PC-3 (cell line): ENCODE results near the gene ADARB2.

Experiments
- CTCF ChIP-seq: fragments of 300-600 bp; sonication (generic); conservative IDR thresholded peaks from 2 replicates; pipeline ENCODE4 v1.5.1; 2017; ENCODE audit warnings: antibody characterized with exemption, low read depth, mild to moderate bottlenecking, low read length
- EZH2 ChIP-seq: fragments of 300-600 bp; sonication (generic); IDR thresholded peaks from one replicate; pipeline ENCODE4 v1.6.1; 2017; ENCODE audit warnings: antibody characterized with exemption, mild to moderate bottlenecking, low read length; ENCODE audit not compliant: unreplicated experiment
- EZH2phosphoT487 ChIP-seq: fragments of 300-600 bp; sonication (generic); IDR thresholded peaks from 2 replicates; pipeline ENCODE4 v1.6.1; 2018; ENCODE audit warnings: mild to moderate bottlenecking, antibody characterized with exemption, low read length, borderline replicate concordance

GRCh38 chr10:1534820-1535219, 202.5 kb downstream of the ADARB2 start:
- TF ChIP-seq CTCF (no peak), EZH2 (no peak), EZH2phosphoT487 (no peak)
